Measurements from ENCODE around the gene RAP1A. TPM values are rescaled to one million over a fixed set of nuclear protein-coding genes. Genes with fewer than 3 reads are reported as not detected.

Gene RAP1A
- total RNA-seq, 2 donors from 2014 or later, result 31.4 to 39.1 TPM

- H3K9me3 ChIP-seq, result no peaks in the 10 kb centered on the region
- WGBS, result 60% methylated on average over 4 of the region's 4 CpGs
- TF ChIP-seq POLR2AphosphoS5 (IDR thresholded peaks at IDR 0.05), result no peak
- TF ChIP-seq POLR2A (IDR thresholded peaks at IDR 0.05), result no peak
- no peak for TF ChIP-seq CTCF (IDR thresholded peaks at IDR 0.05)
- intact Hi-C loops (cut with DNase I), result no loop called here
- no peaks in the 10 kb centered on the region for H3K36me3 ChIP-seq
- peak overlapping the region; percentile 95 to 98 for H3K27ac ChIP-seq
- H3K4me1 ChIP-seq (replicated peaks), result no peaks in the 10 kb centered on the region
- H3K27me3 ChIP-seq (replicated peaks; ENCODE audit: insufficient read depth), result no peaks in the 10 kb centered on the region
- DNase-seq (ENCODE audit: low spot score), result no peak
- peak overlapping the region; percentile 81 to 82 for H3K4me3 ChIP-seq
Measured at GRCh38 chr1:111621050-111621449, 1.5 kb downstream of the RAP1A start.

- Histone ChIP-seq H3K9me3 (no peaks in the 10 kb centered on the region), H3K36me3 (no peaks in the 10 kb centered on the region), H3K4me3 (no peak overlapping the region), H3K27me3 (replicated peaks; ENCODE audit: insufficient read depth) (no peaks in the 10 kb centered on the region), H3K27ac (no peak overlapping the region), H3K4me1 (replicated peaks) (no peaks in the 10 kb centered on the region)
- no peak for TF ChIP-seq CTCF (IDR thresholded peaks at IDR 0.05)
- no peak for DNase-seq (ENCODE audit: low spot score)
- intact Hi-C loops (cut with DNase I), result no loop called here
Measured at GRCh38 chr1:111622166-111622565, 2.6 kb downstream of the RAP1A start.

GRCh38 chr1:111624382-111624781 lies 4.8 kb downstream of the RAP1A start:
- H3K27ac ChIP-seq, result no peak overlapping the region
- intact Hi-C loops (cut with DNase I), result no loop called here
- WGBS, result 66% methylated on average over 2 of the region's 2 CpGs

GRCh38 chr1:111625276-111625675 lies 5.7 kb downstream of the RAP1A start:
- DNase-seq (ENCODE audit: low spot score), result no peak
- no peaks in the 10 kb centered on the region for H3K27me3 ChIP-seq (replicated peaks; ENCODE audit: insufficient read depth)
- H3K36me3 ChIP-seq, result no peaks in the 10 kb centered on the region
- TF ChIP-seq POLR2AphosphoS5 (IDR thresholded peaks at IDR 0.05) (no peak), CTCF (IDR thresholded peaks at IDR 0.05) (no peak), POLR2A (IDR thresholded peaks at IDR 0.05) (no peak)
- 33% methylated on average over 1 of the region's 1 CpG for whole genome bisulfite sequencing
- no peak overlapping the region for H3K27ac ChIP-seq
- intact Hi-C loops (cut with DNase I), result no loop called here
- H3K9me3 ChIP-seq, result no peaks in the 10 kb centered on the region
- no peak overlapping the region for H3K4me3 ChIP-seq
- no peaks in the 10 kb centered on the region for H3K4me1 ChIP-seq (replicated peaks)

More at GRCh38 chr1:111624382-111624781, 4.8 kb downstream of the RAP1A start:
- DNase-seq (ENCODE audit: low spot score), result no peak
- no peaks in the 10 kb centered on the region for H3K9me3 ChIP-seq
- H3K36me3 ChIP-seq, result no peaks in the 10 kb centered on the region
- TF ChIP-seq CTCF (IDR thresholded peaks at IDR 0.05), result no peak
- TF ChIP-seq POLR2A (IDR thresholded peaks at IDR 0.05), result no peak
- TF ChIP-seq POLR2AphosphoS5 (IDR thresholded peaks at IDR 0.05), result no peak
- no peak overlapping the region for H3K4me3 ChIP-seq
- no peaks in the 10 kb centered on the region for H3K27me3 ChIP-seq (replicated peaks; ENCODE audit: insufficient read depth)
- no peaks in the 10 kb centered on the region for H3K4me1 ChIP-seq (replicated peaks)

GRCh38 chr1:111628153-111628552 lies 8.6 kb downstream of the RAP1A start:
- intact Hi-C loops (cut with DNase I), result no loop called here
- Histone ChIP-seq H3K27me3 (replicated peaks; ENCODE audit: insufficient read depth) (no peaks in the 10 kb centered on the region), H3K36me3 (no peaks in the 10 kb centered on the region), H3K27ac (no peak overlapping the region), H3K4me3 (no peak overlapping the region), H3K4me1 (replicated peaks) (no peaks in the 10 kb centered on the region), H3K9me3 (no peaks in the 10 kb centered on the region)
- no peak for DNase-seq (ENCODE audit: low spot score)
- no peak for TF ChIP-seq POLR2A (IDR thresholded peaks at IDR 0.05)
- TF ChIP-seq CTCF (IDR thresholded peaks at IDR 0.05), result no peak
- WGBS, result 43% methylated on average over 2 of the region's 2 CpGs

Measured in prostate gland (tissue), 2 donors.